Kidney (tissue), 14 donors: ENCODE measurements around the gene CELF4. TPM values are rescaled to one million over a fixed set of nuclear protein-coding genes. Genes with fewer than 3 reads are reported as not detected.

Experiments used
- DNase-seq, 5 donors: peaks; one replicate each; pipeline ENCODE4 v3.0.0-alpha.2; 2013 to 2020
- FAIRE-seq: peaks from 2 replicates; lab custom pipeline; 2012; peaks lifted over from hg19 to GRCh38; lab: Jason Lieb, UNC
- H3K27ac ChIP-seq, 2 donors: one replicate each; pipeline ENCODE4 v1.7.0; 2013; ENCODE audit warnings: low read depth in 2 of 2, low read length in 2 of 2, inconsistent platforms in 1 of 2
- H3K27me3 ChIP-seq: one replicate; pipeline ENCODE4 v1.7.1; 2013; ENCODE audit warnings: low read length, inconsistent platforms; ENCODE audit not compliant: control insufficient read depth, insufficient read depth
- H3K36me3 ChIP-seq, 3 donors: one replicate each; pipeline versions ENCODE4 v1.7.0 to v1.7.1; 2013; ENCODE audit warnings: low read length in 3 of 3, control low read depth in 1 of 3, inconsistent platforms in 1 of 3; ENCODE audit not compliant: insufficient read depth in 3 of 3, control insufficient read depth in 2 of 3
- H3K4me1 ChIP-seq, 3 donors: one replicate each; pipeline versions ENCODE4 v1.7.0 to v1.7.1; 2013; ENCODE audit warnings: low read length in 3 of 3, inconsistent platforms in 1 of 3, low read depth in 1 of 3; ENCODE audit not compliant: control insufficient read depth in 2 of 3, insufficient read depth in 2 of 3
- H3K4me3 ChIP-seq, 3 donors: one replicate each; pipeline versions ENCODE4 v1.7.0 to v1.8.1; 2013; ENCODE audit warnings: low read length in 3 of 3, control low read depth in 1 of 3, inconsistent platforms in 1 of 3
- H3K9ac ChIP-seq, 3 donors: one replicate each; pipeline versions ENCODE4 v1.7.0 to v1.7.1; 2013; ENCODE audit warnings: low read length in 3 of 3, control low read depth in 1 of 3, inconsistent platforms in 1 of 3
- H3K9me3 ChIP-seq, 3 donors: one replicate each; pipeline versions ENCODE4 v1.7.0 to v1.7.1; 2013; ENCODE audit warnings: low read length in 3 of 3, control low read depth in 1 of 3, inconsistent platforms in 1 of 3; ENCODE audit not compliant: control insufficient read depth in 2 of 3, insufficient read depth in 1 of 3
- intact Hi-C: fragments of 100-400 bp; cut with DNase I; formaldehyde crosslinking; loops from one replicate; pipeline ENCODE4 v1.11.1; 2022
- polyA plus RNA-seq: library from polyadenylated mRNA; stranded (reverse); fragments of 350-450 nt; fragmentation: Illumina TruSeq; extraction: RNeasy Lipid Tissue Mini Kit (QIAGEN cat#74804); gene quantifications from one replicate; pipeline ENCODE4 v1.2.3, GENCODE V29; 2014; ENCODE audit warnings: low read depth, low replicate concordance; ENCODE audit not compliant: insufficient read depth
- total RNA-seq: library from RNA; stranded (reverse); fragmentation: NEBNext Ultra II Directional; extraction: Animal tissue kit (Norgen Biotek cat#: 25700); gene quantifications from one replicate; pipeline ENCODE4 v1.2.1, GENCODE V29; 2021
- TF ChIP-seq, protein P1 (sequence below): IDR thresholded peaks from 3 replicates; pipeline ENCODE4 v1.5.1; 2012; ENCODE audit warnings: mild to moderate bottlenecking, moderate library complexity, borderline replicate concordance; ENCODE audit not compliant: insufficient read depth; ENCODE audit errors: extremely low read depth
- donor health status: control.
- donor health status: control.
- donor health status: control.
- donor health status: control.
- donor health status: control.
- donor health status: DM: yes; HTN: yes; CAD: no.
- donor health status: Normal renal cell carcinoma (clear cell type).

CELF4 gene
- total and polyA plus RNA-seq, 2 donors from 2014 or later, result 0.85 to 1.5 TPM

DNA sequence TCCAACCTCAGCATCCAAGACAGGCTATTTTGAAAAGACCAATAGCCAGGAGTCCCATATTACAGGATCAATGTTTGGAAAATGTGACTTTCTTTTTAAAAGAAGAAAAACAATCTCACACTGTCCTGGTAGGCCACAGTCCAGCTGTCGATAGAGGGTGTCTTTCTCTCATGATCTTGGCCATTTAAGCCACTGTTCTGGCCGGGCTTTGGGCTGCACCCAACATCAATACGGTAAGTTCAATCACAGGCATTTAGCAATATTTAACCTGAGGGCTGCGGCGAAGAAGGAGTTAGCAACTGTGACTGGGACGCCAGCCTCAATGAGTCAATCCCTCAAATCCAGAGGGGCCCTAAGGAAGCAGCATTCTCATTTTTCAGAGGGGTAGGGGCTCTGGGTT, 69.0 kb downstream of the CELF4 start:
- Histone ChIP-seq H3K4me1 (no peaks in the 10 kb centered on the region), H3K9ac (no peak overlapping the region), H3K9me3 (no peaks in the 10 kb centered on the region), H3K27ac (no peak overlapping the region), H3K4me3 (no peak overlapping the region), H3K36me3 (no peaks in the 10 kb centered on the region), H3K27me3 (no peaks in the 10 kb centered on the region)
- TF ChIP-seq, protein P1, sequence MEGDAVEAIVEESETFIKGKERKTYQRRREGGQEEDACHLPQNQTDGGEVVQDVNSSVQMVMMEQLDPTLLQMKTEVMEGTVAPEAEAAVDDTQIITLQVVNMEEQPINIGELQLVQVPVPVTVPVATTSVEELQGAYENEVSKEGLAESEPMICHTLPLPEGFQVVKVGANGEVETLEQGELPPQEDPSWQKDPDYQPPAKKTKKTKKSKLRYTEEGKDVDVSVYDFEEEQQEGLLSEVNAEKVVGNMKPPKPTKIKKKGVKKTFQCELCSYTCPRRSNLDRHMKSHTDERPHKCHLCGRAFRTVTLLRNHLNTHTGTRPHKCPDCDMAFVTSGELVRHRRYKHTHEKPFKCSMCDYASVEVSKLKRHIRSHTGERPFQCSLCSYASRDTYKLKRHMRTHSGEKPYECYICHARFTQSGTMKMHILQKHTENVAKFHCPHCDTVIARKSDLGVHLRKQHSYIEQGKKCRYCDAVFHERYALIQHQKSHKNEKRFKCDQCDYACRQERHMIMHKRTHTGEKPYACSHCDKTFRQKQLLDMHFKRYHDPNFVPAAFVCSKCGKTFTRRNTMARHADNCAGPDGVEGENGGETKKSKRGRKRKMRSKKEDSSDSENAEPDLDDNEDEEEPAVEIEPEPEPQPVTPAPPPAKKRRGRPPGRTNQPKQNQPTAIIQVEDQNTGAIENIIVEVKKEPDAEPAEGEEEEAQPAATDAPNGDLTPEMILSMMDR, result no peak
- intact Hi-C loops, result no loop called here
- DNase-seq (no peak), FAIRE-seq (no peak)

GRCh38 chr18:37495354-37495753, 70.2 kb downstream of the CELF4 start:
- intact Hi-C loops, result no loop called here
- Histone ChIP-seq H3K27me3 (no peaks in the 10 kb centered on the region), H3K27ac (no peak overlapping the region), H3K9ac (no peak overlapping the region), H3K4me3 (no peak overlapping the region), H3K36me3 (no peaks in the 10 kb centered on the region), H3K9me3 (no peaks in the 10 kb centered on the region), H3K4me1 (no peaks in the 10 kb centered on the region)
- TF ChIP-seq, protein P1, result no peak
- FAIRE-seq (no peak), DNase-seq (no peak)

- Histone ChIP-seq H3K4me3 (no peak overlapping the region), H3K36me3 (no peaks in the 10 kb centered on the region), H3K4me1 (no peaks in the 10 kb centered on the region), H3K27me3 (no peaks in the 10 kb centered on the region), H3K9me3 (no peaks in the 10 kb centered on the region), H3K9ac (no peak overlapping the region), H3K27ac (no peak overlapping the region)
- TF ChIP-seq, protein P1, result no peak
- DNase-seq (no peak), FAIRE-seq (no peak)
- intact Hi-C loops, result no loop called here
Observed at GRCh38 chr18:37494406-37494805, 71.2 kb downstream of the CELF4 start.

DNA sequence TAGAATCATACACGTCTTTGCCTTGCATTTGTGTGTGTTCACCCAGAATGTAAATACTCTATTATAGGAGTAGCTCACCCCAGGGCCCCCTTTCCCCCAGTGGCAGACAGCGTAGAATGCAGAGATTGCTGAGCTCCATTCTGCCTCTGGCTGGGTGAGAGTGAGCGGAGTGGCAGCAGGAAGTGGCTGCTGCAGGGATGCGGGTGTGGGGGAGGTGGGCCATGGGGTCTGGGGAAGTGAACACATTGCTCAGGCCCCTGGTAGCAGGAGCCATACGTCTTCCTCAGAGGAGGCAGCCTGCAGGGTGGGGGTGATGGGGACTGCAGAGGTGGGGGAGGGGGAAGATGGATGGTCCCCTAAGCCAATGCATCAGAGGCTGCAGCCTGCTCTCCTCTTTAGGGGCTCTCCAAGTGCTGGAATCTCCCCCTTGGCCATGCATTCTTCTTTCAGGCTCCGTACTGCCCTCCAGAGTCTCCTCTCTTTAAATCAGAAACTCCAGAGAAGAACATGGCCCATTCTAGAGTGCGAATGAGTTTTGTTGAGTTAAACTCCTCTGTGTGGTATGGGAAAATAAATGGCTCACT, 72.2 kb downstream of the CELF4 start:
- Histone ChIP-seq H3K9me3 (no peaks in the 10 kb centered on the region), H3K36me3 (no peaks in the 10 kb centered on the region), H3K9ac (no peak overlapping the region), H3K27me3 (no peaks in the 10 kb centered on the region), H3K4me3 (no peak overlapping the region), H3K27ac (no peak overlapping the region), H3K4me1 (no peaks in the 10 kb centered on the region)
- intact Hi-C loops, result no loop called here
- FAIRE-seq (no peak), DNase-seq (no peak)
- TF ChIP-seq, protein P1, result no peak
